Coronary artery (tissue), 2 donors: Measurements from ENCODE around the gene BCR.

Source experiments
- DNase-seq: peaks from one replicate; pipeline ENCODE4 v3.0.0-alpha.2; 2017; ENCODE audit warnings: low spot score
- H3K27ac ChIP-seq, 2 donors: fragments of 200-600 bp; sonication (generic); one replicate each; pipeline ENCODE4 v1.5.1; 2016 to 2019
- H3K4me3 ChIP-seq: fragments of 200-600 bp; sonication (generic); 2 replicates; pipeline ENCODE4 v1.5.1; 2016; ENCODE audit warnings: mild to moderate bottlenecking, moderate library complexity
- TF ChIP-seq, protein P1 (sequence below): fragments of 200-600 bp; sonication (generic); IDR thresholded peaks from one replicate; pipeline ENCODE4 v1.5.1; 2019; ENCODE audit warnings: antibody characterized with exemption

The BCR gene

DNA sequence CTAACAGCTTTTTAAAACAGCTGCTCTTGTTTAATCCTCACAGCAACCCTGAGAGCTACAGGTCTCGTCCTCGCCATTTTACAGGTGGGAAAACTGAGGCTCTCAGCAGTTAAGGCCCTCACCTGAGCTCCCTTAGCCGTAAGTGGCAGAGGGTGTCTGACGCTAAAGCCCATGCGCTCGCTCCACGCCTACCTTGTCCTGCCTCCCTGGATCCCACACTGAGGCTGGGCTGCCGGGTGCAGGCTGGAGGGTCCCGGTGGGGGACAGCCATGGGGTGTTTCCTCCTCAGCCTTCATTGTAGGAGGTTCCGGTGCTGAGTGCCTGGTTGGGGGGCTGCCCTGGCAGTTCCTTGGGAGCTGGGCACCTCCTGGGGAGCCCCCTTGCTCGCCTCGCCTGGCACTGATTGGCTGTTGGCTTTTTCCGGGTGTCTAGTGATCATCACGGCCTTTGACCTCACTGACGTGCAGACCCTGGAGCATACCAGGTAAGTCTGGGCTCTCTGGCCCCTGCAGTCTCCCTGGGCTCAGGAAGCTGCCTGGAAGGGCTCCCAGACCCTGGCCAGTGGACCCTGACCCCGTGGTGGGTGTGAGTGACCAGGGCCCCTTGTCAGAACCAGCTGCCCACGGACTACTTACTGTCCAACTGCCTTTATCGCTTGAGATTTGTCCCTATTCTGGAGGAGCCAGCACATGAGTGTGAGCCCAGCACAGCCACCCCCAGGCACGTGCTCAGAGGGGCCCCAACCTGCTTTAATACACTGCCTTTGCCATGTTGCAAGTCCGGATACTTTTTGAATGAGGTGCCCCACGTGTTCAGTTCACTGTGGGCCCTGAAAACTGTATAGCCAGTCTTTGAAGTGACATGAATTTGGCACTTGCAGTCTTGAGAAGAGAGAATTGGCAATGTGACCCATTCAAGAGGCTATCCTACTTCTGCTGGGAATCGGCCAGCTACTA lies 22.5 kb upstream of the BCR start:
- no peak overlapping the region for H3K4me3 ChIP-seq
- TF ChIP-seq, protein P1, sequence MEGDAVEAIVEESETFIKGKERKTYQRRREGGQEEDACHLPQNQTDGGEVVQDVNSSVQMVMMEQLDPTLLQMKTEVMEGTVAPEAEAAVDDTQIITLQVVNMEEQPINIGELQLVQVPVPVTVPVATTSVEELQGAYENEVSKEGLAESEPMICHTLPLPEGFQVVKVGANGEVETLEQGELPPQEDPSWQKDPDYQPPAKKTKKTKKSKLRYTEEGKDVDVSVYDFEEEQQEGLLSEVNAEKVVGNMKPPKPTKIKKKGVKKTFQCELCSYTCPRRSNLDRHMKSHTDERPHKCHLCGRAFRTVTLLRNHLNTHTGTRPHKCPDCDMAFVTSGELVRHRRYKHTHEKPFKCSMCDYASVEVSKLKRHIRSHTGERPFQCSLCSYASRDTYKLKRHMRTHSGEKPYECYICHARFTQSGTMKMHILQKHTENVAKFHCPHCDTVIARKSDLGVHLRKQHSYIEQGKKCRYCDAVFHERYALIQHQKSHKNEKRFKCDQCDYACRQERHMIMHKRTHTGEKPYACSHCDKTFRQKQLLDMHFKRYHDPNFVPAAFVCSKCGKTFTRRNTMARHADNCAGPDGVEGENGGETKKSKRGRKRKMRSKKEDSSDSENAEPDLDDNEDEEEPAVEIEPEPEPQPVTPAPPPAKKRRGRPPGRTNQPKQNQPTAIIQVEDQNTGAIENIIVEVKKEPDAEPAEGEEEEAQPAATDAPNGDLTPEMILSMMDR = no peak
- no peak overlapping the region for H3K27ac ChIP-seq
- no peak for DNase-seq

DNA sequence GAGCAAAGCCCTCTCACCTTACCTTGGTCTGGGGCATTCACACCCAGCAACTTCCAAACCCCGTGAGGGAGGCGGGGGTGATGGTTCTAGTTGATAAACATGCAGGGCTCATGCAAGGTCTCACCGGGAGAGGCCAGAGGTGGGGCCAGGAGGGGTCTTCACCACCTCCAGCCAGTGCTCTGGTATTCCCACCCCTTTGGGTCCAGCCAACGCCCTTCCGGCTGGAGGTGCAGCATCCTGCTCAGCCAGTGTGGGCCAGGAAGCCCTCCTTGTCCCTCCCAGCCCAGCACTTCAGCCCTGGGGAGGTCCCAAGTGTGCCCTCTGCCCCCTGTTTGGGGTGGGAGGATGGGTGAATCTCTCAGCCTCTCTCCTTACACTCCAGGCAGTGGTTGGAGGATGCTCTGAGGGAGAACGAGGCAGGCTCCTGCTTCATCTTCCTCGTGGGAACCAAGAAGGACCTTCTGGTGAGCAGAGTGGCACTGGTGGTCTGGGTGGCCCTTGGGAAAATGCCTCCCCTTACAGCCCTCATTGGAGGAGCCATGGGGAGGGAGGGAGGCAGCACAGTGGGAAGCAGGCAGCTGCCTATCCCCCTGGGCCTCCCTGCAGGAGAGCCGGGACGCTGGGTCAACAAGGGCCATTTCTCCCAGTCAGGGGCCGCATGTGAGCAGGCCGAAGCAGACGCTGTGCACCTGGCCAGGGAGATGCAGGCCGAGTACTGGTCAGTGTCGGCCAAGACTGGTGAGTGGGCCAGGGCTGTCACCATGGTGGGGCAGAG lies 21.6 kb upstream of the BCR start:
- DNase-seq = no peak
- no peak overlapping the region for H3K27ac ChIP-seq
- TF ChIP-seq, protein P1 = no peak
- no peak overlapping the region for H3K4me3 ChIP-seq

DNA sequence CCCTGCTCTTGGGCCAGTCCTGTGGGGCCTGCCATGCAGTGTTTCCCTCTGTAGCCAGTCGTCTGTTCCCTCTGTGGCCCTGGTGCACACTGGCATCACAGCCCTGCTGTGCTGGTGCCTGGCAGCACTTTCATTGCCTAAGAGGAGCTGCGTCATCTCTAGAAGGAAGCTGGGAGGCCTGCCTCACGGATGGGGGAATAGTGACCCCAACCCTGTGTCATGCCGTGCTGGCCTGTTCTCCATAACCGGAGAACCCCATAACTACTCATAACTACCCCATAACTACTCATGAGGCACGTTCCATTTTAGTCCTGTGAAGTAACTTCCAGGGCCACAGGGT lies 21.0 kb upstream of the BCR start:
- DNase-seq = no peak
- TF ChIP-seq, protein P1 = no peak
- no peak overlapping the region for H3K27ac ChIP-seq
- H3K4me3 ChIP-seq = no peak overlapping the region

DNA sequence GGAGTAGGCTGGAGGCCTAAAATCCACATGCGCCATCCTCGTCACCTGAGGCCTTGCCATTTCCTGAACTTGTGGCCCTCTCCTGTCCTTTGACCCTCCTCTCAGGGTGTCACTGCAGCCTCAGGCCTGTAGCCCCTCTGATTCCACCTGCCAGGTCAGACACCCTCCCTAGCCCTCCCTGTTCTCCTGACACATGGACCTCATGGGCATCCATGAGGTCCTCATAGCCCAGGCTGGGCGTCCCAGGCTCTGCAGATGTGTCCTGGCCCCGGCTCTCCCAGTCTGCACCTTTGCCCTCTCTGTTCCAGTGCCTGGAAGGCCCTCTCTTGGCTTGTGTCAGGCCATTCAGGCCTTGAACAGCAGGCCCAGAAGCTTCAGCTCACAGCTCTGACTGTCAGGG lies 19.3 kb upstream of the BCR start:
- Histone ChIP-seq H3K4me3 (no peak overlapping the region), H3K27ac (no peak overlapping the region)
- no peak for DNase-seq
- TF ChIP-seq, protein P1 = no peak

DNA sequence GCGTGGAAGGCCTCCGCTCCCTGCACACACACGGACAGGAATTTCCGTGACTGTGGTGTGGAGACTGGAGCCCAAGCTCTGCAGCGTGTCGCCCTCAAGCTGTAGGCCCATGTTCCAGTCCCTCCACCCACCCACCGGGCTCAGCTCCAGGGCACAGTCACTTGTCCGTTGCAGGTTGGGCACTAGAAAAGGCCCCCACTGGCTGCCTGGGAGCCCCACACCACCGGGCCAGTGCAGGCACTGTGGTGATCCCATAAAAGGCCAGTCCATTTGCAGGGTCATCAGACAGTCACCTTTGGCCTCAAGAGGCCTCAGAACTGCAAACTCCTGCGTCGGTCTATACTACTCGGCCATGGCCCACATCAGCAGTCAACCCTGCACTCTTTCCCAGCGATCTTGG lies 18.7 kb upstream of the BCR start:
- no peak overlapping the region for H3K4me3 ChIP-seq
- no peak overlapping the region for H3K27ac ChIP-seq
- DNase-seq = no peak
- TF ChIP-seq, protein P1 = no peak

DNA sequence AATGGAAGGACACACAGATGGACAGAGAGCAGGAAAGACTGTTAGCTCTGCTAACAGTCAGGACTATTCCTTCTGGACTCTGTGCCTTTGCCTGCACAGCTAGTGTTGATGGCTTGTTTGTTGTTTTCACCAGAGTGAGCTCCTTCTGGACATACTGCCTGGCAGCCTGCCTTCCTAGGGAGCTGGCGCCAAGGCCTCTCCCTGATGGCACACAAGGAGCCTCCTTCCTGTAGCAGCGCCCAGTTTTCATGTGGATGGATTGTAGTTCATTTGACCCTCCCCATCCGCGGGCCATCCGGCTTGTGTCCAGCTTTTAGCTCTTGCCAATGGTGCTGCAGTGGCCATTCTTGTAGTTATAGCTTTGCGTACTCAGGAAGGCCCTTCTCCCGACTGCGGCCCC lies 16.6 kb upstream of the BCR start:
- Histone ChIP-seq H3K27ac (peak overlapping the region in 1 of 2 donors; percentile 7), H3K4me3 (no peak overlapping the region)
- TF ChIP-seq, protein P1 = no peak
- no peak for DNase-seq
